ENCODE measurements around the gene UBE2H. TPM values are rescaled to one million over a fixed set of nuclear protein-coding genes. Genes with fewer than 3 reads are reported as not detected.
"Not testable (repeated sequence)": the region's sequence is repeated elsewhere in the genome, so short reads cannot be mapped to it uniquely, and the experiment has no call there.

UBE2H gene
- polyA plus RNA-seq, 3 donors = 33.7 to 58.8 (median 41.1) TPM

DNA sequence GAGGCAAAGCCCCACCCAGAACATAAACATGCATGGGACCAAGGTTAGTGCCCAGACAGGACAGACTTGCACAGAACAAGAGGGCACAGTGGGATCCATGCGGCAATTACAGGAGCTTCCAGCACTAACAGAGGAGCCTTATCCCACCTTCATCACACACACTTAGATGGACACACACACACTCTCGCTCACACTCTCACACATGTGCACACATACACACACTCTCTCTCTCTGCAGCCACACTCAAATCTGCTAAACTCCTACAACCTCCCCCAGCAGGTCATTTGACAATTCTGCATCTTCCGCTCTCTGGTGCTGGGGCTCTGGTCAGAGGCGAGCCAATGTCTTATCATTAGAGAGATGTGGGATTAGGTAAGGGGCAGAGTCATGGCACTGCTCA, 120.5 kb downstream of the UBE2H start:
- 80 to 95% (median 92%) methylated on average over 4 of the region's 4 CpGs for WGBS, 3 donors
- no peak overlapping the region for H3K27ac ChIP-seq (ENCODE audit: low read depth, low read length)

DNA sequence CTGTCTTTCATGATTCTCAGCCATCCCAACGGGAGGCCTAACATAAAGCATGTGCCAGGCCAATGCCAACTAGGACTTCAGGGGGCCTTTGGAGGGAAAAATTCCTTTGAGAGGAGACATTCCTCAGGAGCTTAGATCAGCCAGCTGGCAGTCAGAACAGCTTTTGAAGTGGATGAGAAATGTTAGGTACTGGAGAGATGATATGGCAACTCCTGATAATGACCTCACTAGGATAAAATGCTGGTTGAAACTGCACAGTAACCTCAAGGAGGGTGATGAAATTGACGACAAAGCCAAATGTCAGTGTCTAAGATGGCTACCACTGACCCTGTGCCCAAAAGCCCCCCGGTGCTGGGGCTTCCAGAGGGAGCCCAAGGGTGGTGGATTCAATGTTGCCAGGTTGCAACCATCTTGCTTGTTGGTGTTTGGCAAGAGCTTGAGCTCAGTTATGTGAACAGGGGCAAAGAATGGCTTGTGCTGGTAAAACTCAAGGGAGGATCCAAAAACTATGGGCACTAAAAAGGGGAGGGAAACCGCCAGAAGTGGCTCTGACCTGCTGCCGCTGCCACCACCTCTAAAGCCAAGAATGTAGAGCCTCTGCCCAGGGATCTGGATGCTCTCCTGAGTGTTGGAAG, 121.2 kb downstream of the UBE2H start:
- 76 to 77% (median 76%) methylated on average over 5 of the region's 5 CpGs for WGBS, 3 donors
- H3K27ac ChIP-seq (ENCODE audit: low read depth, low read length) = no peak overlapping the region

- WGBS, 3 donors = 62 to 81% (median 71%) methylated on average over 8 of the region's 8 CpGs
- H3K27ac ChIP-seq (ENCODE audit: low read depth, low read length) = no peak overlapping the region
Observed at GRCh38 chr7:129830949-129831348, 121.8 kb downstream of the UBE2H start.

- 16 to 18% (median 18%) methylated on average over 22 of the region's 22 CpGs for WGBS, 3 donors
Observed at GRCh38 chr7:129829737-129830631, 122.8 kb downstream of the UBE2H start.

GRCh38 chr7:129828989-129829736, 123.6 kb downstream of the UBE2H start:
- WGBS, 3 donors = 71 to 81% (median 75%) methylated on average over 12 of the region's 12 CpGs
- no peak overlapping the region for H3K27ac ChIP-seq (ENCODE audit: low read depth, low read length)

More at GRCh38 chr7:129829737-129830631, 122.8 kb downstream of the UBE2H start:
- H3K27ac ChIP-seq (ENCODE audit: low read depth, low read length) = no peak overlapping the region

- H3K27ac ChIP-seq (ENCODE audit: low read depth, low read length) = no peak overlapping the region
- WGBS, 3 donors = 85 to 95% (median 88%) methylated on average over 18 of the region's 18 CpGs
Observed at GRCh38 chr7:129828078-129828762, 124.5 kb downstream of the UBE2H start.

DNA sequence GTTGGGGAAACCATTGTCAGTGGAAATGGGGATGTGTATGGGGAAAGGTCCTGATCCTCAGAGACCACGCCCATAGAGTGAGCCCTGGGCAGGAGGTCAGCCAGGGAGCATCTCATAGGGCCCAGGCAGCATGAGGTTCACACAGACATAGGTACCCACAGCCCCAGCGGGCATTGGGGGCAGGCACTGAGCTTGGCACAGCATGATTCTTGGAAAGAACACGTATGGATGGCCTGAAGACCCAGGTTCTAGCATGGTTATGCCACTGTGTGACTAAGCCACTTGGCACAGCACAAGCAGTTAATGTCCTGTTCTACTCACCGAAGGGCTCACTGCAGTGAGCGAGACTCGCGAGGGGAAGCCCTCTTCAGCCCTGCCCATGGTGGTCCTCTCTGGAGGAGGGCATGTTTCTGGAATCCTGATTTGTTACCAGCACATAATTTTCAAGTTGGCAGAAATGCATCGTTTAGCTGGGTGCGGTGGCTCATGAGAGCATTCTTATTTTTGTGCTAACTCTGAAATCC, 125.2 kb downstream of the UBE2H start:
- WGBS, 3 donors = 88 to 95% (median 91%) methylated on average over 9 of the region's 9 CpGs
- H3K27ac ChIP-seq (ENCODE audit: low read depth, low read length) = no peak overlapping the region

- 74 to 89% (median 83%) methylated on average over 10 of the region's 10 CpGs for WGBS, 3 donors
- not testable (repeated sequence) for H3K27ac ChIP-seq (ENCODE audit: low read depth, low read length)
Observed at GRCh38 chr7:129826895-129827294, 125.9 kb downstream of the UBE2H start.

DNA sequence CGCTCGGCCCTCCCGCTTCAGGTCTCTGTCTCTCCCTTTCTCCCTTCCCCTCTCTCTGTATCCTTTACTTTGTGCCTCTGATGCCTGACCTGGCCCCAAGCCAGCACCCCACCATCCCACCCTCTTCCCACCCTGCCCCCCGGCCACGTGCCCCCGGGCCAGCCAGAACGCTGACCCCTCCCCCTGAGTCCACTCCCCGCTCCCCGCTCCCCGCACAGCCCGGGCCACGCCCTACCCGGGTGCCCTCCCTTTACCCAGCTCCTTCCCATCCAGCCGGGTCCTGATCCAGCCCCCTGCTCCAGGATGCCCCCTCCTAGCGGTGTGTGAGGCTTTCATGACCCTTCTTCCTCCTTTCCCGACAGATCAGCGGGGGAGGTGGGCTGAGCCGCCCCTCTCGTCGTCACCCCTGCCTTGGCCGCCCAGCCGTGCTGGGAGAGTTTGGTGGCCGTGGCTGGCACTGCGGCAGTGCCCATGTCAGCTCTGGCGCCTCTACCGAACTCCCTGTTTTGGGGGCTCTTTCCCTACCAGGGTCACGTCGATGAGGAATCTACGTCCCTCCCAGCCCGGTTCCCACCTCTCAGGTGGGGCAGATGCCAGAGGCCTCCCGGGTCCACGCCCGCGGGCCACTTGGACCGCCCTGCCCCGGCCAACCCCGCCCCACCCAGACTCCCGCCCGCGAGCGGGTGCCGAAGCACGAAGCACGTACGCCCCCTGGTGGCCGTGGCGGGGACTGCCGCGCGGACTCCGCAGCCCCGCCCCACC, 127.4 kb downstream of the UBE2H start:
- 0 to 1% (median 1%) methylated on average over 41 to 52 of the region's 52 CpGs for WGBS, 3 donors
- no peak overlapping the region for H3K27ac ChIP-seq (ENCODE audit: low read depth, low read length)

DNA sequence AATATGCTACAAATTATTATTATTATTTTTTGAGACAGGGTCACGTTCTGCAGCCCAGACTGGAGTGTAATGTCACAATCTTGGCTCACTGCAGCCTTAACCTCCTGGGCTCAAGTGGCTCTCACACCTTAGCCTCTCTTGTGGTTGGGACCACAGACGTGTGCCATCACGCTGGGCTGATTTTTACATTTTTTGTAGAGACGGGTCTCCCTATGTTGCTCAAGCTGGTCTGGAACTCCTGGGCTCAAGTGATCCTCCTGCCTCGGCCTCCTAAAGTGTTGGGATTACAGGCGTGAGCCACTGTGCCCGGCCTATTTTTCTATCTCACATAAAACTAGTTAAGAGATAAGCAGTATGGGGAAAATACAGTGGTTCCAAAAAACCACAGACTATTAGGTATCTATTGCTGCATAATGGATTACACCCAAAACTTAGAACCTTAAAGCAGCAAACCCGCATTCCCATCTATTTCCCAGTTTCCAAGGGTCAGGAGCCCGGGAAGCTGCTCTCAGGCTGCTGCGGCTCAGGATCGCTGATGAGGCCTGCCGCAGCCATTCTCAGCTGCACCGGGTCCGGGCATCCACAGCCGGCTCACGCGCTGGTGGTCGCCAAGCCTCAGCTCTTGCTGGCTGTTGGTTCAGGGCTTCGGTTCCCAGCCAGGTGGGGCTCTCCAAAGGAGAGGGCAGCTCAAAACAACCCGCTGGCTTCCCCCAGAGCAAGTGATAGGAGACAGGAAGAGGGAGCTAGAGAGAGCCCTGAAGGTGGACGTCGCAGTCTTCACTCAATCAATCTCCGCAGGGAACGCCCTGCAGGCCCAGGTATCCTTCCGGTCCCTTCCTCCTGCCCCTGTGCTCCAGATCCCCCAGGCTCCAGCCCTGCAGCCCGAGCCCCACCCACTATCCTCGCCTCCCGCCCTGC, 128.2 kb downstream of the UBE2H start:
- 33 to 40% (median 38%) methylated on average over 28 of the region's 28 CpGs for WGBS, 3 donors
- H3K27ac ChIP-seq (ENCODE audit: low read depth, low read length) = no peak overlapping the region

GRCh38 chr7:129823143-129823542, 129.6 kb downstream of the UBE2H start:
- not testable (repeated sequence) for H3K27ac ChIP-seq (ENCODE audit: low read depth, low read length)
- 98 to 99% (median 99%) methylated on average over 5 of the region's 5 CpGs for WGBS, 3 donors

- no peak overlapping the region for H3K27ac ChIP-seq (ENCODE audit: low read depth, low read length)
- 86 to 91% (median 89%) methylated on average over 2 of the region's 2 CpGs for WGBS, 3 donors
Observed at GRCh38 chr7:129821476-129821875, 131.3 kb downstream of the UBE2H start.

DNA sequence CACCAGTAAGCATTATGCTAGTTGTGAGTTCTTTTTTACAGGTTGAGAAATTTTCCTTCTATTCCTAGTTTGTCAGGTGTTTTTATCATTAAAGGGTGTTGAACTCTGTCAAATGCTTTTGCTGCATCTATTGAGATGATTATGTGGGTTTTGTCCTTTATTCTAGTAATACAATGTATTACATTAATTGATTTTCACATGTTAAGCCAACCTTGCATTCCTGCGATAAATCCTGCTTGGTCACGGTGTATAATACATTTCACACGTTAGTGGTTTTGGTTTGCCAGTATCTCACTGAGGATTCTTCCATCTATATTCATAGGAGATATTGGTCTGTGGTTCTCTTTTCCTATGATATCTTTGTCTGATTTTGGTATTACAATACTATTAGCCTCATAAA, 136.0 kb downstream of the UBE2H start:
- WGBS, 3 donors = 95 to 96% (median 95%) methylated on average over 3 of the region's 3 CpGs
- H3K27ac ChIP-seq (ENCODE audit: low read depth, low read length) = no peak overlapping the region

DNA sequence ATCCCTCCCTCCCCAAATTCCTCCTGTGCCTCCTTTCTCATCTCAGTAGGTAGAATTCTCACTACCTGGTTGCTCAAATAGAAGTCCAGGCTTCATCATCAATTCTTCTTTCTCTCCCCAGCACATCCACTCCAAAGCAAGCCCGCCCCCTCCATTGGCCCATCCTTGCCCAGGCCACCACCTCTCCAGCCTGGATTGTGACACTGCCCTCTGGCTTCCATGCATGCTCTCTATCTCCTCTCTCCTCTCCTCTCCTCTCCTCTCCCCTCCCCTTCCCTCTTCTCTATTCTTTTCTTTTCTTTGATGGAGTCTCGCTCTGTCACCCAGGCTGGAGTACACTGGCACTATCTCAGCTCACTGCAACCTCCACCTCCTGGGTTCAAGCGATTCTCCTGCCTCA, 144.9 kb downstream of the UBE2H start:
- H3K27ac ChIP-seq (ENCODE audit: low read depth, low read length) = no peak overlapping the region
- WGBS, 3 donors = 94 to 97% (median 96%) methylated on average over 2 to 3 of the region's 3 CpGs

GRCh38 chr7:129804890-129805719, 147.7 kb downstream of the UBE2H start:
- H3K27ac ChIP-seq (ENCODE audit: low read depth, low read length) = no peak overlapping the region
- 55 to 77% (median 73%) methylated on average over 11 of the region's 11 CpGs for WGBS, 3 donors

Data from adipose tissue (tissue), 3 donors.